ENCODE data around the gene NCKAP5. TPM values are rescaled to one million over a fixed set of nuclear protein-coding genes. Genes with fewer than 3 reads are reported as not detected.

The NCKAP5 gene
- total and polyA plus RNA-seq, 2 experiments from 2014 or later = 0.65 to 0.86 TPM

DNA sequence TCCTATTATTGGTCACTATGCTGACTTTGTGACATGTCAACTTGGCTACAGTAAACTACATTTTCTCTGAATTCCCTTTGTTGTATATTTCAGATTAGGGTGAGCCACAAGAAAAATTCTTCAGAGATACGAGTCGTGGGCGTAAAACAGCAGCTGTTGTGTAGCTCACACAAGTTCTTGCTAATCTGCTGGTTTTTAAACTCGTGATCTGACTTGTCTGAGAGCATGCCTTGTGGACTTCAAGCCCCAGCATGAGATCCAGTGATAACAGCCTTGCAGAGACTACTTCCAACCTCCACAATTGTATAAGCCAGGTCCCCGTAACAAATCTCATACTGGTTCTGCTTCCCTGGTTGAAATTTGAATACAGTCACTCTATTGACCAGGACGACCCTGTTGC lies 638.5 kb downstream of the NCKAP5 start:
- 42 to 46% methylated on average over 6 of the region's 6 CpGs for WGBS, 2 experiments (ENCODE audit: low coverage in 1 of 2, low lambda C conversion rate in 2 of 2, missing lambda C conversion rate in 2 of 2)
- H4K20me1 ChIP-seq (ENCODE audit: insufficient read depth) = no peaks in the 10 kb centered on the region
- no peak overlapping the region for H2AFZ ChIP-seq
- no peaks in the 10 kb centered on the region for H3F3A ChIP-seq (ENCODE audit: insufficient read depth)
- no peak for TF ChIP-seq EZH2phosphoT487 (IDR thresholded peaks at IDR 0.05; ENCODE audit: insufficient read depth, low read depth)
- no peak for TF ChIP-seq EZH2 (IDR thresholded peaks at IDR 0.05; ENCODE audit: insufficient read depth, poor library complexity, severe bottlenecking)
- H3K9me2 ChIP-seq (ENCODE audit: insufficient read depth) = no peaks in the 10 kb centered on the region
- H3K9ac ChIP-seq = no peak overlapping the region
- H3K9me3 ChIP-seq (ENCODE audit: low read depth) = no peaks in the 10 kb centered on the region
- no peak overlapping the region for H3K4me2 ChIP-seq (ENCODE audit: unreplicated experiment)
- no peaks in the 10 kb centered on the region for H3K79me2 ChIP-seq (ENCODE audit: insufficient read depth)
- H3K36me3 ChIP-seq (ENCODE audit: low read depth) = no peaks in the 10 kb centered on the region
- H3K27me3 ChIP-seq (replicated peaks; ENCODE audit: insufficient read depth) = no peaks in the 10 kb centered on the region
- no peaks in the 10 kb centered on the region for H3K4me1 ChIP-seq (ENCODE audit: insufficient read depth)
- in situ Hi-C loops (cut with MboI) = no loop called here
- no peak overlapping the region for H3K27ac ChIP-seq
- no peak overlapping the region for H3K4me3 ChIP-seq
- no peak for DNase-seq

DNA sequence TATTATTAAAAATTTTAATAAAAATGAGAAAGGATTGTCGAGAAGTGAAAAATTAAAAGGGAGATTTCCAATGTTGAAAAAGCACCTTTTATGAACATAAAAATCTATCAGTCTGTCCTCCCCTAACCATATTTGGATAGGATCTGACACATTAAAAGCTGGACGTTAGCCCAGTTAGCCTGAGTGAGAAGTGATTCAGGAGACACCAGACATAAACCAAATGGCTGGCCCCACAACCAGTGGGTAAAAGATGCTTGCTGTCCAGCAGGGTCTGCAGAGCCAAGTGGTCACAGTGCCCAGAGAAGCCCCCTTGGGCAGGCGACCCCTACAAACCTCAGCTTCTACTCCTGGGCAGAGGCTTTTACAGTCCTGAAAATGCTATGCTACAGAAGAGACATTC lies 644.5 kb downstream of the NCKAP5 start:
- 26 to 28% methylated on average over 3 of the region's 3 CpGs for WGBS, 2 experiments (ENCODE audit: low coverage in 1 of 2, low lambda C conversion rate in 2 of 2, missing lambda C conversion rate in 2 of 2)

DNA sequence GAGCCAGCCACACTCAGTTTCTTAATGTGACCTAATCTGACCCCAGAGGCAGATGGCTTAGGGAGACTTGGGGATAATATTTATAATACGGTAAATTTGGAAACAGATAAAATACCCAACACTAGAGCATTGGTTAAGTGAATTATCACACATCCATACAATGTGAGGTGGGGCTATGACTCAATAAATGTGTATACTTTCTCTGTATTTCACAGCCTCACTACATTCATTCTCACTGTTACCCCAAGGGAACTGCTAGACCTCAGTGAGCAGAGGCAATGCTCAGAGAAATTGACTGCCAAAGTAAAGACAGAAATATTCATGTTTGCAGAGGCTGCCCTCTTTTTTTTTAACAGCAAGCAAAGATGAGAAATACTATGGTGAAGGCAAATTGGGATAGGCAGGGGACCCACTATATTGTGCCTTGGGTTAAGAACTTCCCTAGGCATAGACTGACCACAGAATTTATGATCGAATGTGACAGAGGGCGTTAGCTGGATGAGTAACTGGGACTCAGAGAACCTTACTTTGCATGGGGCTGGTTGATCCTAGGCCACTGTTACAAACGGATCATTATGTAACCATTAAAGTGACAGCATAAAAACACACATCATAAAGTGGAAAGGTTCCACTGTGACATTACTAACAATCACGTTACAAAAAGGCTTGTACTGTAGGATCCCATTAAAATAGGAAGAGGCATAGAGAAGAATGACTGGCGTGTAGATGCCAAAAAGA lies 652.3 kb downstream of the NCKAP5 start:
- H3K4me2 ChIP-seq (ENCODE audit: unreplicated experiment) = no peak overlapping the region
- H3F3A ChIP-seq (ENCODE audit: insufficient read depth) = no peaks in the 10 kb centered on the region
- no peak for TF ChIP-seq EZH2 (IDR thresholded peaks at IDR 0.05; ENCODE audit: insufficient read depth, poor library complexity, severe bottlenecking)
- TF ChIP-seq EZH2phosphoT487 (IDR thresholded peaks at IDR 0.05; ENCODE audit: insufficient read depth, low read depth) = no peak
- H4K20me1 ChIP-seq (ENCODE audit: insufficient read depth) = no peaks in the 10 kb centered on the region
- no peaks in the 10 kb centered on the region for H3K36me3 ChIP-seq (ENCODE audit: low read depth)
- H2AFZ ChIP-seq = no peak overlapping the region
- no peak overlapping the region for H3K4me3 ChIP-seq
- WGBS, 2 experiments (ENCODE audit: low coverage in 1 of 2, low lambda C conversion rate in 2 of 2, missing lambda C conversion rate in 2 of 2) = 12 to 14% methylated on average over 6 of the region's 6 CpGs
- H3K9me3 ChIP-seq (ENCODE audit: low read depth) = no peaks in the 10 kb centered on the region
- no peaks in the 10 kb centered on the region for H3K4me1 ChIP-seq (ENCODE audit: insufficient read depth)
- no peak for DNase-seq
- H3K27me3 ChIP-seq (replicated peaks; ENCODE audit: insufficient read depth) = no peaks in the 10 kb centered on the region
- H3K79me2 ChIP-seq (ENCODE audit: insufficient read depth) = no peaks in the 10 kb centered on the region
- in situ Hi-C loops (cut with MboI) = no loop called here
- no peaks in the 10 kb centered on the region for H3K9me2 ChIP-seq (ENCODE audit: insufficient read depth)
- no peak overlapping the region for H3K9ac ChIP-seq
- no peak overlapping the region for H3K27ac ChIP-seq

More for the DNA sequence above, 644.5 kb downstream of the NCKAP5 start:
- Histone ChIP-seq H3F3A (ENCODE audit: insufficient read depth) (no peaks in the 10 kb centered on the region), H3K27me3 (replicated peaks; ENCODE audit: insufficient read depth) (no peaks in the 10 kb centered on the region), H3K9me2 (ENCODE audit: insufficient read depth) (no peaks in the 10 kb centered on the region), H3K4me3 (no peak overlapping the region), H3K36me3 (ENCODE audit: low read depth) (no peaks in the 10 kb centered on the region), H3K4me1 (ENCODE audit: insufficient read depth) (no peaks in the 10 kb centered on the region), H3K4me2 (ENCODE audit: unreplicated experiment) (no peak overlapping the region), H4K20me1 (ENCODE audit: insufficient read depth) (no peaks in the 10 kb centered on the region), H3K79me2 (ENCODE audit: insufficient read depth) (no peaks in the 10 kb centered on the region), H3K9me3 (ENCODE audit: low read depth) (no peaks in the 10 kb centered on the region), H3K27ac (no peak overlapping the region), H3K9ac (no peak overlapping the region), H2AFZ (no peak overlapping the region)
- peak; percentile 56 for DNase-seq
- in situ Hi-C loops (cut with MboI) = no loop called here
- TF ChIP-seq EZH2phosphoT487 (IDR thresholded peaks at IDR 0.05; ENCODE audit: insufficient read depth, low read depth) (no peak), EZH2 (IDR thresholded peaks at IDR 0.05; ENCODE audit: insufficient read depth, poor library complexity, severe bottlenecking) (no peak)

DNA sequence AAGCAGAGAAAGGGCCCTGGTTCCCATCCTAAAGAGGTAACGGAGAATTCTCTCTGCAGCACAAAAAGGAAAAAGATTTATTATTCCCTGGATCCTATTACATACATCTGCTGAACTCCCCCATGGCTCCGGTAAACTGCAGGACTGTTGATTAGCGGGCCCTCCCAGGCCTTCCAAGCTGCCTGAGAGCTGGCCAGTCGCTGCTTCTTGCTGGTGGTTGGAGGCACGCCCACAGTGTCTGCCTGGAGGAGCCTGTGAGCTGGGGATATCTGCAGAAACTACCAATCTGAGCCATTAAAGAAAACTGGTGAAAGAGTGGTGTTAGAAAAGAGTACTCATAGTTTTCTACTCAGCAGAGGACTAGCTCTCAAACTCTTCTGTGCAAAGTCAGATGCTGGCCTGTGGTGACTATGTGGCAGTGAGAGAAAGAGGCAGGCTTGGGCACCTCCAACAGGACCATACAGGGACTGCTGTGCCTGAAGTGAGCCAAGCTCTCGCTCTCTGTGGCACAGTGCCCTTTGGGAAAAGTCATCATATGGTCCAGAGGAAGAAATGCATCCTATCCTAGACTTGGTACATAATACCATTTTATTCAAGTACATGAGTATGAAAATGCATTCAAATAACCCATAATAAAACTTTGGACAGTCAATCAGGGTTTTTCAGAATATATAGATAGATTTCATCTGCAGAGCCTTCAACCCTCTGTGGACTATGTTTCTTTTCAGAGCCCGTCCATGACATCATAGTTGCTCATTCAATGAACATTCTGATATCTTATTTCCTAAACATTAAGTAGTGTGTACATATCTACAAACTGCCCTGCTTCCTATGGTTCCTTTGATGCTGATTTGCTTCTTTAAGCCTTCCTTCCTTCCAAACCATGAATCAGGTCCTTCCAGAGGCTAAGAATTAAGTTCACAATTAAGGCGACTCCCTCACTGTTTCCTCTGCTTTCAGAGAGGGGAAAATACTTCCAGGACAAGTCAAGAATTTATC lies 656.2 kb downstream of the NCKAP5 start:
- Histone ChIP-seq H3K9me2 (ENCODE audit: insufficient read depth) (no peaks in the 10 kb centered on the region), H3K27ac (no peak overlapping the region), H3F3A (ENCODE audit: insufficient read depth) (no peaks in the 10 kb centered on the region), H3K36me3 (ENCODE audit: low read depth) (no peaks in the 10 kb centered on the region), H3K4me1 (ENCODE audit: insufficient read depth) (no peaks in the 10 kb centered on the region), H3K9me3 (ENCODE audit: low read depth) (no peaks in the 10 kb centered on the region), H2AFZ (no peak overlapping the region), H3K4me2 (ENCODE audit: unreplicated experiment) (no peak overlapping the region), H3K9ac (no peak overlapping the region), H3K79me2 (ENCODE audit: insufficient read depth) (no peaks in the 10 kb centered on the region), H3K4me3 (no peak overlapping the region), H4K20me1 (ENCODE audit: insufficient read depth) (no peaks in the 10 kb centered on the region), H3K27me3 (replicated peaks; ENCODE audit: insufficient read depth) (no peaks in the 10 kb centered on the region)
- TF ChIP-seq EZH2 (IDR thresholded peaks at IDR 0.05; ENCODE audit: insufficient read depth, poor library complexity, severe bottlenecking) (no peak), EZH2phosphoT487 (IDR thresholded peaks at IDR 0.05; ENCODE audit: insufficient read depth, low read depth) (no peak)
- peak; percentile 13 for DNase-seq
- 25 to 36% methylated on average over 8 of the region's 8 CpGs for whole genome bisulfite sequencing, 2 experiments (ENCODE audit: low coverage in 1 of 2, low lambda C conversion rate in 2 of 2, missing lambda C conversion rate in 2 of 2)
- in situ Hi-C loops (cut with MboI) = no loop called here

Measured in GM23248 (cell line).